GM12891 (cell line): ENCODE measurements around the gene TMEM221.

Source experiments
- POLR2A ChIP-seq: IDR thresholded peaks from 2 replicates; pipeline ENCODE4 v1.6.1; 2011; ENCODE audit warnings: low read depth, low read length, control low read depth
- POLR2AphosphoS5 ChIP-seq: IDR thresholded peaks from 2 replicates; pipeline ENCODE4 v1.6.1; 2011; ENCODE audit warnings: low read depth, low read length, control low read depth
- POU2F2 ChIP-seq: IDR thresholded peaks from 2 replicates; pipeline ENCODE4 v1.6.1; 2011; ENCODE audit warnings: low read depth, mild to moderate bottlenecking, control low read depth, low read length, moderate library complexity
- SPI1 ChIP-seq: IDR thresholded peaks from 2 replicates; pipeline ENCODE4 v1.6.1; 2011; ENCODE audit warnings: low read depth, low read length, control low read depth

GRCh38 chr19:17391371-17392151, 56.9 kb downstream of the TMEM221 start:
- peak; percentile 28; the same call in 1 of the 2 replicates for TF ChIP-seq POLR2AphosphoS5
- peak; percentile 19; the same call in 1 of the 2 replicates for TF ChIP-seq POU2F2
- no peak for TF ChIP-seq POLR2A
- peak; percentile 30; the same call in 1 of the 2 replicates for TF ChIP-seq SPI1
